Measurements from ENCODE around the gene IFIT3.

The IFIT3 gene

GRCh38 chr10:89347701-89348457, 20.1 kb downstream of the IFIT3 start:
- TF ChIP-seq CEBPB (IDR thresholded peaks at IDR 0.05) (no peak), USF1 (IDR thresholded peaks at IDR 0.05) (no peak), YY1 (IDR thresholded peaks at IDR 0.05; ENCODE audit: low read depth) (no peak), ZBTB7A (IDR thresholded peaks at IDR 0.05; ENCODE audit: low read depth) (no peak), CREB1 (IDR thresholded peaks at IDR 0.05; ENCODE audit: low read depth) (no peak), NFIC (IDR thresholded peaks at IDR 0.05) (no peak)

- TF ChIP-seq RAD21 (IDR thresholded peaks at IDR 0.05; ENCODE audit: low read depth) (no peak), TCF12 (IDR thresholded peaks at IDR 0.05; ENCODE audit: low read depth) (no peak), ZBTB7A (IDR thresholded peaks at IDR 0.05; ENCODE audit: low read depth) (no peak), USF1 (IDR thresholded peaks at IDR 0.05) (no peak), FOXM1 (IDR thresholded peaks at IDR 0.05; ENCODE audit: borderline replicate concordance, low read depth) (no peak), YY1 (IDR thresholded peaks at IDR 0.05; ENCODE audit: low read depth) (no peak), CEBPB (IDR thresholded peaks at IDR 0.05) (no peak), EP300 (IDR thresholded peaks at IDR 0.05; ENCODE audit: borderline replicate concordance) (no peak), REST (IDR thresholded peaks at IDR 0.05; ENCODE audit: low read depth) (no peak), CREB1 (IDR thresholded peaks at IDR 0.05; ENCODE audit: low read depth) (no peak), TAF1 (IDR thresholded peaks at IDR 0.05; ENCODE audit: low read depth) (no peak), MAX (IDR thresholded peaks at IDR 0.05) (no peak), NFIC (IDR thresholded peaks at IDR 0.05) (no peak), EGR1 (IDR thresholded peaks at IDR 0.05) (no peak), TEAD4 (IDR thresholded peaks at IDR 0.05) (no peak)
Measured at GRCh38 chr10:89348481-89348880, 20.7 kb downstream of the IFIT3 start.

GRCh38 chr10:89348975-89349374, 21.2 kb downstream of the IFIT3 start:
- TF ChIP-seq CREB1 (IDR thresholded peaks at IDR 0.05; ENCODE audit: low read depth) = no peak

GRCh38 chr10:89350631-89351315, 23.0 kb downstream of the IFIT3 start:
- 0 out of 2 replicates have a peak, but pooled peaks have one; percentile 17 for TF ChIP-seq MAX (IDR thresholded peaks at IDR 0.05)

- TF ChIP-seq CEBPB (IDR thresholded peaks at IDR 0.05) (0 out of 2 replicates have a peak, but pooled peaks have one; percentile 0), EP300 (IDR thresholded peaks at IDR 0.05; ENCODE audit: borderline replicate concordance) (no peak)
Measured at GRCh38 chr10:89351412-89351779, 23.6 kb downstream of the IFIT3 start.

GRCh38 chr10:89351780-89352597, 24.2 kb downstream of the IFIT3 start:
- peak; percentile 71 for TF ChIP-seq TEAD4 (IDR thresholded peaks at IDR 0.05)
- TF ChIP-seq CREB1 (IDR thresholded peaks at IDR 0.05; ENCODE audit: low read depth) = no peak
- TF ChIP-seq ZBTB7A (IDR thresholded peaks at IDR 0.05; ENCODE audit: low read depth) = no peak
- no peak for TF ChIP-seq REST (IDR thresholded peaks at IDR 0.05; ENCODE audit: low read depth)
- TF ChIP-seq CEBPB (IDR thresholded peaks at IDR 0.05) = peak; percentile 28; the same call in 1 of the 2 replicates
- TF ChIP-seq YY1 (IDR thresholded peaks at IDR 0.05; ENCODE audit: low read depth) = peak; percentile 23; the same call in 1 of the 2 replicates
- TF ChIP-seq EP300 (IDR thresholded peaks at IDR 0.05; ENCODE audit: borderline replicate concordance) = peak; percentile 56
- TF ChIP-seq TCF12 (IDR thresholded peaks at IDR 0.05; ENCODE audit: low read depth) = no peak; the same call in 1 of the 2 replicates
- peak; percentile 91 for TF ChIP-seq MAX (IDR thresholded peaks at IDR 0.05)
- peak; percentile 22; the same call in 1 of the 2 replicates for TF ChIP-seq USF1 (IDR thresholded peaks at IDR 0.05)

Measured in Ishikawa (cell line).